GM21825 (cell line): ENCODE measurements around the gene ATXN2.
"Not testable (repeated sequence)": the region's sequence is repeated elsewhere in the genome, so short reads cannot be mapped to it uniquely, and the experiment has no call there.

Source experiments
- ATAC-seq: cut with Tn5 transposase; IDR thresholded peaks from one replicate; pipeline ENCODE4 v1.9.1; 2021; ENCODE audit warnings: mild to moderate bottlenecking, moderate library complexity; ENCODE audit not compliant: unreplicated experiment

Gene ATXN2

GRCh38 chr12:111574797-111575443, 24.2 kb downstream of the ATXN2 start:
- no peak for ATAC-seq

DNA sequence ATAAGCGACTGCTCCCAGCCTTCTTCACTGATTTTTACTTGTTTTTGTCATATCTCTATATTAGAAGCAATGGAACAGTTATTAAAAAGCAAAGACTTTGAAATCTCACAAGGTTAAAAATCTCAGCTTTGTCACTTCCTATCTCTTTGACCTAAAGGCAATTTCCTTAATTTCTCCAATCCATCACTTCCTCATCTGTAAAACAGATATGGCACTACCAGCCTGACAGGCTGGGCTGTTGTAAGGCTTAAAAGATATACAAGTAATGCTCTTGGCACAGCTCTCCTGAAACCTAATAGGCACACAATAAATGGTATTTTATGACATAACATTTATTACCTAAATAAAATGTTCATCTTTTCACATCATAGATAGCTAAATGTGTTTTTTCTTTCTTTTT, 25.6 kb downstream of the ATXN2 start:
- ATAC-seq, result no peak

DNA sequence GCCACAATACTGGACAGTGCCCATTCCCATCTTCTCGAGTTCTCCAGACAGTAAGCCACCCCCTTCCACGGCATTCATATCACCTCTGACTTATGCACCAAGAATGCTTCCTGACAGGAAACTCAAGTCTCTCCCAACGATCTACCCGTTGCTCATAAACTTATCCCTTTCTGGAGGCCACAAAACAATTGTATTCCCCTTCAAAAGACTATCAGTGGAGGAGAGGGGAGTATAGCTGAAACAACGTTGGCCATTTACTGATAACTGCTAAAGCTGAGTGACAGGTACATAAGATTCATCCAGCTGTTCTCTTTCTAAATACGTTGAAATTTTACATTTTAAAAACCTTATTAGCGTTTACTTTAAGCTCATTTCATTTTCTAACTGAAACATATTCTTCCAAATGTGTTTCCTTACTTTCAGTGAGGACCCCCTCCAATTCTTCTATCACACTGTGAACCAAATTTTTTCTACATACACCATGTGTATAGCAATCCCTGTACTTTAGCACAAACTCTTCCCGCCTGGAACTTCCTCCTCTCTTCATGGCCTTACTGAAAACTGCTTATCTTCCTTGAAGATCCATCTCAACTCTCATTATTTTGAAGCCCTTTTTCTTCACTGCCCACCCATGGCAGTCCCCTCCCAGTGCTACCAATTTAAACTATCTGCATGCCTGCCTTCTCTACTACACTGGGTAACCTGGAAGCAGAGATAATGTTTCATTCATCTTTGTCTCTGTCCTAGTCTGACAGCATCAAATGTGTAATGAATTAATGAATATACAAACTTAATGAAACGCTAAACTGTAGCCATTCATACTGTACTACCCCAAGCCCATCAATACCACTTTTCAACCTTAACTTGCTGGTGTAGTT, 28.8 kb downstream of the ATXN2 start:
- ATAC-seq, result no peak

DNA sequence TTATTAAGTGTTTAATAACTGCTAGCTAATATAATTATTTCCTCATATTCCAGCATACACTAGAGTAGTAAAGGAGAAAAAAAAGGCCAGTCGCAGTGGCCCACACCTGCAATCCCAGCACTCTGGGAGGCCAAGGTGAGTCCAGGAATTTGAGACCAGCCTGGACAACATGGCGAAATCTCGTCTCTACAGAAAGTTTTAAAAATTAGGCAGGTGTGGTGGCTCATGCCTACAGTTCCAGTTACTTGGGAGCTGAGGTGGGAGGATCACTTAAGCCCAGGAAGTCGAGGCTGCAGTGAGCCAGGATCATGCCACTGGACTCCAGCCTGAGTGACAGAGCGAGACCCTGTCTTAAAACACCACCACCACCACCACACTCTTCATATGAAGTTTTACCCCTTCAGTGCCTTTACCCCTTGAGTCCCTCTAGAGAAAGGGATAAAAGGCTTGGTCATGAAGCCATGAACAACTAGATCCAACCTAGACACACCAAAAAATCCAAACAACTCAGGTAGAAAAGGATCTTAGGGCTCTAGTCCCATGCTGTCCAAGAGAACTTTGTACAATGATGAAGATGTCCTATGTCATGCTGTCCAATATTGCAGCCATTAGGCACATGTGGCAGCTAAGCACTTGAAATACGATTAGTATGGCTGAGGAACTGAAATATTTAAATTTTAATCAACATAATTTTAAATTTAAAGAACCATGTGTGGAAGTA, 29.6 kb downstream of the ATXN2 start:
- ATAC-seq, result no peak

DNA sequence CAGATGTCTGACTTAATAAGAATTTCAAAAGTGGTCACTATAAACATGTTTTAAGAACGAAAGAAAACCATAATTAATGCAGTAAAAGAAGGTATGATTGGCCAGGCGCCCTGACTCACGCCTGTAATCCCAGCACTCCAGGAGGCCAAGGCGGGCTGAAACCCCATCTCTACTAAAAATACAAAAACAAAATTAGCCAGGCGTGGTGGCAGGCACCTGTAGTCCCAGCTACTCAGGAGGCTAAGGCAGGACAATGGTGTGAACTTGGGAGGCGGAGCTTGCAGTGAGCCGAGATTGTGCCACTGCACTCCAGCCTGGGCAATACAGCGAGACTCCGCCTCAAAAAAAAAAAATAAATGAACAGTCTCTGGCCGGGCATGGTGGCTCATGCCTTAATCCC, 38.3 kb downstream of the ATXN2 start:
- ATAC-seq, result not testable (repeated sequence)

GRCh38 chr12:111558107-111558376, 41.1 kb downstream of the ATXN2 start:
- no peak for ATAC-seq

- no peak for ATAC-seq
Measured at GRCh38 chr12:111557271-111558106, 41.6 kb downstream of the ATXN2 start.

GRCh38 chr12:111556676-111557075, 42.4 kb downstream of the ATXN2 start:
- no peak for ATAC-seq

- ATAC-seq, result not testable (repeated sequence)
Measured at GRCh38 chr12:111555313-111555712, 43.8 kb downstream of the ATXN2 start.

DNA sequence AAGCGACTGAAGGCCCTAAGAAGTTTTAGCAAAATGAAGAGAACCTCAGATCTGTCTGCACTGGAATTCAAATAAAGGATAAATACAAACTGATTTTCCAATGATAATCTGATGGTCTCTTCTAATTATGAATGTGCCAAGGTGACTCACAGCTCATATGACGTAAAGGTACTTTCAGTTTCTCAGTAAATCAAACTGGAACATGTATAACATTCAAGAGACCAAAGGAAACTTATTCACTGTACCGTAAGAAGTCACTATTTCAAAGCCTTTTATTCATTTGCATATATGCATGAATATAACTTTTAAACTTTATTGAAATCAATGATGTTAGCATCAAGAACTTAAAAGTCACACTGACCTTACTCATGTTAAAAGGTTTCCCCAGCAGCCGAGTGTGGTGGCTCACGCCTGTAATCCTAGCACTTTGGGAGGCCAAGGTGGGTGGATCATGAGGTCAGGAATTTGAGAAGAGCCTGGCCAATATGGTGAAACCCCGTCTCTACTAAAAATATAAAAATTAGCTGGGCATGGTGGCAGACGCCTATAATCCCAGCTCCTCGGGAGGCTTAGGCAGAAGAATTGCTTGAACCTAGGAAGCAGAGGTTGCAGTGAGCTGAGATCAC, 52.2 kb downstream of the ATXN2 start:
- ATAC-seq, result no peak

DNA sequence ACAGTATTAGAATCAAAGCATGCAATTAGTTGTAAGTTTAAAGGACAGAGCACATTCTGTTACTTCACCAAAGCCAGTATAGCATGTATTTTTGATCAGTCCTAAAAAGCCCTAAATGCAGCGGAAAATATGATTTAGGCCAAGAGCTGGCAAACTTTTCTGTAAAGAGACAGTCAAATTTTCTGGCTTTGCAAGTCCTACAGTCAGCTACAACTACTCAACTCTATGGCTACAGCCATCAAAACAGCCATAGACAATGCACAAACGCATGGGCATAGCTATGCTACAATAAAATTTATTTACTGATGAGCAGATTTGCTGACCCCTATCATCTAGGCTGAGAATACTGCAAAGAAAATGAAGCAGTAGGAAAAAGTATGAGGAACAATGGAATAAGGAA, 52.9 kb downstream of the ATXN2 start:
- ATAC-seq, result no peak

DNA sequence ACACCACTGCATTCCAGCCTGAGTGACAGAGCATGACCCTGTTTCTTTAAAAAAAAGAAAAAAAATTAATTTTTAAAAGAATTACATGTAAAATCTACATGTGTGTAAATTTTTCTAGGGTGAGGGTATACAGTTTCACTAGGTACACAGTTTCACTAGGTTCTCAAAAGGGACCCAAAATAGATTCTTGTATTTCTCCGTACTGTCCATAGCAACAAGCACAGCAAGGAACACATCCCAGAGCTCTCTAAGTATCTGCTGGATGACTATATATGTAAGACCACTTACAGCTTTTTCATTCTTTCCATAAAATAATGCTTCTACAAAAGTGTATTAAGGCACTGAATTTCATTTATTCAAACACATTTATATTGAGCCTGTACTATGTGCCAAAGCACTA, 55.1 kb downstream of the ATXN2 start:
- ATAC-seq, result no peak

GRCh38 chr12:111532751-111533150, 66.4 kb downstream of the ATXN2 start:
- ATAC-seq, result no peak

- ATAC-seq, result no peak
Measured at GRCh38 chr12:111529424-111530368, 69.4 kb downstream of the ATXN2 start.

- ATAC-seq, result no peak
Measured at GRCh38 chr12:111523587-111524167, 75.4 kb downstream of the ATXN2 start.

- ATAC-seq, result no peak
Measured at GRCh38 chr12:111521801-111522200, 77.3 kb downstream of the ATXN2 start.

GRCh38 chr12:111519937-111520336, 79.2 kb downstream of the ATXN2 start:
- ATAC-seq, result no peak

DNA sequence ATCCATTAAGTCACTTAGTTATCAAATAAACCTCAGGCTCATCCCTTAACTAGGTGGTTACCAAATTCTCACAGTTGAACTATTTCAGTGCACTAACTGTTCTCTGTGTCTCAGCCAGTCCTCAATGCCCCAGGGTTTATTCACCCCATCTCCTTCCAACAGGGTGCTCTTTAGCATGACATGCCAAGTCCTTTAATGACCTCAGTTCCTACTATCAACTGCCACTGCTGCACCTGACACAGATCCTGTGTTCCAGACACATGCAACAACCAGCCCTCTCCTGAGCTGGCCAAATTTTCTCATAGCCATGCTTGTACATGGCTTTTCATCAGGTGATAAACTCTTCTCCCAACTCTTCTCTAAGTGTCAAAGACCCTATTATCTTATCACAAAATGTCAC, 80.0 kb downstream of the ATXN2 start:
- no peak for ATAC-seq

DNA sequence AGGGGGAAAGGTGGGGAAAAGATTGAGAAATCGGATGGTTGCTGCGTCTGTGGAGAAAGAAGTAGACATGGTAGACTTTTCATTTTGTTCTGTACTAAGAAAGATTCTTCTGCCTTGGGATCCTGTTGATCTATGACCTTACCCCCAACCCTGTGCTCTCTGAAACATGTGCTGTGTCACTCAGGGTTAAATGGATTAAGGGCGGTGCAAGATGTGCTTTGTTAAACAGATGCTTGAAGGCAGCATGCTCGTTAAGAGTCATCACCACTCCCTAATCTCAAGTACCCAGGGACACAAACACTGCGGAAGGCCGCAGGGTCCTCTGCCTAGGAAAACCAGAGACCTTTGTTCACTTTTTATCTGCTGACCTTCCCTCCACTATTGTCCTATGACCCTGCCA, 91.4 kb downstream of the ATXN2 start:
- not testable (repeated sequence) for ATAC-seq
